BE2C (cell line): ENCODE data around the gene LINGO3.

Experiments used
- DNase-seq: peaks from one replicate; pipeline ENCODE4 v3.0.0-alpha.2; 2020
- H3K27me3 ChIP-seq: fragments of 250-450 bp; sonication (Bioruptor Pico); 2 replicates; pipeline ENCODE4 v1.5.1; 2020; ENCODE audit warnings: mild to moderate bottlenecking
- H3K36me3 ChIP-seq: fragments of 250-450 bp; sonication (Bioruptor Pico); 2 replicates; pipeline ENCODE4 v1.5.1; 2020; ENCODE audit warnings: mild to moderate bottlenecking
- H3K4me1 ChIP-seq: fragments of 250-450 bp; sonication (Bioruptor Pico); 2 replicates; pipeline ENCODE4 v1.5.1; 2020
- H3K4me3 ChIP-seq: 2 replicates; pipeline ENCODE4 v1.5.1; 2011; ENCODE audit warnings: low read depth, low read length
- H3K9me3 ChIP-seq: fragments of 250-450 bp; sonication (Bioruptor Pico); 2 replicates; pipeline ENCODE4 v1.5.1; 2020
- TF ChIP-seq, protein P1 (sequence below): IDR thresholded peaks from 2 replicates; pipeline ENCODE4 v1.5.1; 2012; ENCODE audit warnings: mild to moderate bottlenecking, low read depth, low read length

The LINGO3 gene

GRCh38 chr19:2306971-2307370 lies 983 bp downstream of the LINGO3 start:
- Histone ChIP-seq H3K27me3 (peaks cover 15% of the 10 kb centered on the region), H3K4me1 (peaks cover 4% of the 10 kb centered on the region; the same call in 1 of the 2 replicates), H3K4me3 (no peak overlapping the region)

DNA sequence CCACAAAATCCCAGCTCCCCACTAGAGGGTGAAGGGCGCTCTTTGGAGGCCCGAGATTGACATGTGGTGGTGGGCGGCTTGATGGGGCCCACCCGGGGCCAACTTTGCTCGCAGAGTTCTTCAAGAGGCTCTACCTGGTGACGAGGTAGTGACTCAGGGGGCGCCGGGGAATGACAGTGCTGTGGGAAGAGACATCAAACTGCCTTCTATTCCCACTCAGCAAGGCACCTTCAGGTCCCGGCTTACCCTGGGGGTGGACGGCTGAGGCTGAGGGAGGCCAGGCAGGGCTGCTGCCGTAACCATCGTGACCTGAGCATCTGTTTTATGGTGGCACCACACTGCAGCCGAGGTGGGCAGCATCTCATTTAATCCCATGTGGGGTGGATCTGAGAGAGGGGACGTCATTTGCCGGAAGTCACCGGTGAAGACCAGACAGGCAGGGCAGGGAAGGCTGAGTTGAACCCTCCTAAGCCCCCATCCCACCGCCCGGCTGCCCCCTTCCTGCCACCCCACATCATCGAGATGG lies 1.6 kb downstream of the LINGO3 start:
- Histone ChIP-seq H3K4me1 (peaks cover 4% of the 10 kb centered on the region; the same call in 1 of the 2 replicates), H3K27me3 (peaks cover 15% of the 10 kb centered on the region), H3K4me3 (no peak overlapping the region), H3K9me3 (no peaks in the 10 kb centered on the region), H3K36me3 (no peaks in the 10 kb centered on the region)
- peak; percentile 8 for DNase-seq
- TF ChIP-seq, protein P1, sequence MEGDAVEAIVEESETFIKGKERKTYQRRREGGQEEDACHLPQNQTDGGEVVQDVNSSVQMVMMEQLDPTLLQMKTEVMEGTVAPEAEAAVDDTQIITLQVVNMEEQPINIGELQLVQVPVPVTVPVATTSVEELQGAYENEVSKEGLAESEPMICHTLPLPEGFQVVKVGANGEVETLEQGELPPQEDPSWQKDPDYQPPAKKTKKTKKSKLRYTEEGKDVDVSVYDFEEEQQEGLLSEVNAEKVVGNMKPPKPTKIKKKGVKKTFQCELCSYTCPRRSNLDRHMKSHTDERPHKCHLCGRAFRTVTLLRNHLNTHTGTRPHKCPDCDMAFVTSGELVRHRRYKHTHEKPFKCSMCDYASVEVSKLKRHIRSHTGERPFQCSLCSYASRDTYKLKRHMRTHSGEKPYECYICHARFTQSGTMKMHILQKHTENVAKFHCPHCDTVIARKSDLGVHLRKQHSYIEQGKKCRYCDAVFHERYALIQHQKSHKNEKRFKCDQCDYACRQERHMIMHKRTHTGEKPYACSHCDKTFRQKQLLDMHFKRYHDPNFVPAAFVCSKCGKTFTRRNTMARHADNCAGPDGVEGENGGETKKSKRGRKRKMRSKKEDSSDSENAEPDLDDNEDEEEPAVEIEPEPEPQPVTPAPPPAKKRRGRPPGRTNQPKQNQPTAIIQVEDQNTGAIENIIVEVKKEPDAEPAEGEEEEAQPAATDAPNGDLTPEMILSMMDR = no peak

More at GRCh38 chr19:2306971-2307370, 983 bp downstream of the LINGO3 start:
- Histone ChIP-seq H3K9me3 (no peaks in the 10 kb centered on the region), H3K36me3 (no peaks in the 10 kb centered on the region)
- DNase-seq = peak; percentile 19
- TF ChIP-seq, protein P1 = no peak

GRCh38 chr19:2305452-2306280 lies 2.3 kb downstream of the LINGO3 start:
- H3K4me3 ChIP-seq = no peak overlapping the region
- DNase-seq = peak; percentile 8
- H3K4me1 ChIP-seq = peaks cover 4% of the 10 kb centered on the region; the same call in 1 of the 2 replicates
- TF ChIP-seq, protein P1 = no peak
- H3K9me3 ChIP-seq = no peaks in the 10 kb centered on the region
- peaks cover 15% of the 10 kb centered on the region for H3K27me3 ChIP-seq
- no peaks in the 10 kb centered on the region for H3K36me3 ChIP-seq

GRCh38 chr19:2303211-2303798 lies 4.6 kb downstream of the LINGO3 start:
- Histone ChIP-seq H3K4me3 (no peak overlapping the region), H3K36me3 (no peaks in the 10 kb centered on the region), H3K9me3 (no peaks in the 10 kb centered on the region), H3K27me3 (peaks cover 13% of the 10 kb centered on the region), H3K4me1 (no peaks in the 10 kb centered on the region)
- DNase-seq = peak; percentile 8
- TF ChIP-seq, protein P1 = no peak

DNA sequence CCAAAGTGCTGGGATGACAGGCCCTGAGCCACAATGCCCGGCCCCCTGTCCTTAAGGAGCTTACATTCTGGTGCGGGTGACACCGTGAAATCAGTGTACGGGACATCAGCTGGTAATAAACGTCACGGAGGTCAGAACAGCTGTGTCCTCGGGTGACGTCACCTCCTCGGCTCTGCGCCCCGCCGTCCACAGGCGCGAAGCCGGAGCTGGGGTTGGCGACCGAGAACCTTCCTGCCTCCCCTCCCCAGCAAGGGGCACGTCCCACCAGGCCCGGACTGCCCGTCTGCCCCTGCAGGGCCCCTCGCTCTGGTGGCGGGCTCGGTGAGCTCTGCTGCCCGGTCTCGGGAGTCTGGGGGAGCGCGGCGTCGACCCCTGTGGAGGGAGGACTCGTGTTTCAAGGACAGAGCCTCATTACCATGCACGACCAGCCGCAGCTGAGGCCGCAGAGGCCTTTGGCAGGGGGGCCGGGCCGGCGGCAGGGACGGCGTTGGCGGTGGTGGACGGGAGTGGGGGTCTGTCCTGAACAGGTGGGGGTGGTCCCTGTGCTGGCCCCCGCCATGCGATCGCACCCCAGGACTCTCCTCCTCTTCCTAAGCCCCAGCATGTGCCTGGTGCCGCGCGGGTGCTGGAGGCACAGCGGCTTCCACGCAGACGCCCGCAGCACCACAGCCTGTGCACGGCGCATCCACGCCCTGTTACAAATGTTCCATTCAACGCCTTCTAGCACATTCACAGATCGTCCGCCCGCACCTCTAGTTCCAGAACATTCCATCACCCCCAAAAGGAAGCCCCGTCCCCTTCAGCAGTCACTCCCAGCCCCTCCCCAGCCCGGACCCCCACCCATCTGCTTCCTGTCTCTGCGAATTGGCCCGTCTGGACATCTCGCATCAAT lies 5.4 kb downstream of the LINGO3 start:
- TF ChIP-seq, protein P1 = no peak
- peak; percentile 12 for DNase-seq
- no peak overlapping the region for H3K4me3 ChIP-seq
- H3K27me3 ChIP-seq = peaks cover 8% of the 10 kb centered on the region
- no peaks in the 10 kb centered on the region for H3K9me3 ChIP-seq
- H3K4me1 ChIP-seq = no peaks in the 10 kb centered on the region
- no peaks in the 10 kb centered on the region for H3K36me3 ChIP-seq
